DND-41 (cell line): Measurements from ENCODE around the gene SMARCB1.

ENCODE experiments used
- EZH2 ChIP-seq: IDR thresholded peaks from 3 replicates; pipeline ENCODE4 v1.6.1; 2012; ENCODE audit warnings: borderline replicate concordance, low read depth, mild to moderate bottlenecking, moderate library complexity, low read length, inconsistent platforms; ENCODE audit not compliant: severe bottlenecking
- TF ChIP-seq, protein P1 (sequence below): IDR thresholded peaks from 2 replicates; pipeline ENCODE4 v1.5.1; 2012; ENCODE audit warnings: borderline replicate concordance, low read length, moderate library complexity, mild to moderate bottlenecking; ENCODE audit not compliant: poor library complexity, severe bottlenecking; ENCODE audit errors: extremely low read depth

DNA sequence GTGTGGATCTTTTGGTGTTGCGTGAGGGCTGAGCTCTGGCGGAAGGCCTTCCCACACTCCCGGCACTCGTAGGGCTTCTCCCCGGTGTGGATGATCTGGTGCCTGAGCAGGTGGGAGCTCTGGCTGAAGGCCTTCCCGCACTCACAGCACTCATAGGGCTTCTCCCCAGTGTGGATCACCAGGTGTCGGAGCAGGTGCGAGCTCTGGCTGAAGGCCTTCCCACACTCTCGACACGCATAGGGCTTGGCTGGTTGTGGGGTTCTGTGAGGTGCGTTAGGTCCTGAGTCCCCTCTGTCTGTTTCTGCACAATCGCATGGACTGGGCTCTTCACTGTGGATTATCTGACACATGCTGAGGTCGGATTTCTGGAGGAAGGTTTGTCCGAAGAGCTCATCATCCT is 42.3 kb upstream of the SMARCB1 start:
- TF ChIP-seq, protein P1, sequence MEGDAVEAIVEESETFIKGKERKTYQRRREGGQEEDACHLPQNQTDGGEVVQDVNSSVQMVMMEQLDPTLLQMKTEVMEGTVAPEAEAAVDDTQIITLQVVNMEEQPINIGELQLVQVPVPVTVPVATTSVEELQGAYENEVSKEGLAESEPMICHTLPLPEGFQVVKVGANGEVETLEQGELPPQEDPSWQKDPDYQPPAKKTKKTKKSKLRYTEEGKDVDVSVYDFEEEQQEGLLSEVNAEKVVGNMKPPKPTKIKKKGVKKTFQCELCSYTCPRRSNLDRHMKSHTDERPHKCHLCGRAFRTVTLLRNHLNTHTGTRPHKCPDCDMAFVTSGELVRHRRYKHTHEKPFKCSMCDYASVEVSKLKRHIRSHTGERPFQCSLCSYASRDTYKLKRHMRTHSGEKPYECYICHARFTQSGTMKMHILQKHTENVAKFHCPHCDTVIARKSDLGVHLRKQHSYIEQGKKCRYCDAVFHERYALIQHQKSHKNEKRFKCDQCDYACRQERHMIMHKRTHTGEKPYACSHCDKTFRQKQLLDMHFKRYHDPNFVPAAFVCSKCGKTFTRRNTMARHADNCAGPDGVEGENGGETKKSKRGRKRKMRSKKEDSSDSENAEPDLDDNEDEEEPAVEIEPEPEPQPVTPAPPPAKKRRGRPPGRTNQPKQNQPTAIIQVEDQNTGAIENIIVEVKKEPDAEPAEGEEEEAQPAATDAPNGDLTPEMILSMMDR, result no peak
- no peak for TF ChIP-seq EZH2
